ENCODE data around the gene PFDN4.
A peak's percentile ranks its signal among the peaks of the same experiment; 100 is the strongest.
"Not testable (repeated sequence)": the region's sequence is repeated elsewhere in the genome, so short reads cannot be mapped to it uniquely, and the experiment has no call there.

The PFDN4 gene

DNA sequence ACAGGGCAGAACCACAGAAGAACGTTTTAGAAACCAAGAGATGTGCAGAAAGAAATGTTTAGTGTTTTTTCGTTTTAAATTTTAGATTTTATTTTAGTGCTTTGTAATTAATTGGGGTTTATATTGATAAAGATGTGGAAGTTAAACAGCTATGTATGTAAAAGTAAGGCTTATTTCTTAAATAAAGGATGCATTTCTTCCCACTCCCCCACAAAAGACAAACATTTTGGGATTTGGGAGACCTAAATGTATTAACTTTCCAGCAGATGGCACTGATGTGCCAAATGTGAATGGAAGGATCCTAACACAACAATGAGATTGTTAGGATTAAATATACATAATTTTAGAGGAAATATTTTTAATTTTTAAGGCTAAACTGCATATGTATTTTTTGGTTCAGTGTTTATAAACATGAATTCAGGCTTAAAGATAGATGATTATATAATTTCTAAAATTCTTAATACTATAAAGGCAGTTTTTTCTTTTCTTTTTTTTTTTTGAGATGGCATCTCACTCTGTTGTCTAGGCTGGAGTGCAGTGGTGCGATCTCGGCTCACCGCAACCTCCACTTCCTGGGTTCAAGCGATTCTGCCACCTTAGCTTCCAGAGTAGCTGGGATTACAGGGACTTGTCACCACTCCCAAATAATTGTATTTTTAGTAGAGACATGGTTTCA lies 12.0 kb downstream of the PFDN4 start:
- DNase-seq (ENCODE audit: low read depth) = no peak
- H3K4me3 ChIP-seq (ENCODE audit: low read depth, low read length) = no peak overlapping the region
- TF ChIP-seq, protein P1, sequence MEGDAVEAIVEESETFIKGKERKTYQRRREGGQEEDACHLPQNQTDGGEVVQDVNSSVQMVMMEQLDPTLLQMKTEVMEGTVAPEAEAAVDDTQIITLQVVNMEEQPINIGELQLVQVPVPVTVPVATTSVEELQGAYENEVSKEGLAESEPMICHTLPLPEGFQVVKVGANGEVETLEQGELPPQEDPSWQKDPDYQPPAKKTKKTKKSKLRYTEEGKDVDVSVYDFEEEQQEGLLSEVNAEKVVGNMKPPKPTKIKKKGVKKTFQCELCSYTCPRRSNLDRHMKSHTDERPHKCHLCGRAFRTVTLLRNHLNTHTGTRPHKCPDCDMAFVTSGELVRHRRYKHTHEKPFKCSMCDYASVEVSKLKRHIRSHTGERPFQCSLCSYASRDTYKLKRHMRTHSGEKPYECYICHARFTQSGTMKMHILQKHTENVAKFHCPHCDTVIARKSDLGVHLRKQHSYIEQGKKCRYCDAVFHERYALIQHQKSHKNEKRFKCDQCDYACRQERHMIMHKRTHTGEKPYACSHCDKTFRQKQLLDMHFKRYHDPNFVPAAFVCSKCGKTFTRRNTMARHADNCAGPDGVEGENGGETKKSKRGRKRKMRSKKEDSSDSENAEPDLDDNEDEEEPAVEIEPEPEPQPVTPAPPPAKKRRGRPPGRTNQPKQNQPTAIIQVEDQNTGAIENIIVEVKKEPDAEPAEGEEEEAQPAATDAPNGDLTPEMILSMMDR (IDR thresholded peaks at IDR 0.05; ENCODE audit: insufficient read depth, low read depth, low read length, missing control alignments) = peak; percentile 17

DNA sequence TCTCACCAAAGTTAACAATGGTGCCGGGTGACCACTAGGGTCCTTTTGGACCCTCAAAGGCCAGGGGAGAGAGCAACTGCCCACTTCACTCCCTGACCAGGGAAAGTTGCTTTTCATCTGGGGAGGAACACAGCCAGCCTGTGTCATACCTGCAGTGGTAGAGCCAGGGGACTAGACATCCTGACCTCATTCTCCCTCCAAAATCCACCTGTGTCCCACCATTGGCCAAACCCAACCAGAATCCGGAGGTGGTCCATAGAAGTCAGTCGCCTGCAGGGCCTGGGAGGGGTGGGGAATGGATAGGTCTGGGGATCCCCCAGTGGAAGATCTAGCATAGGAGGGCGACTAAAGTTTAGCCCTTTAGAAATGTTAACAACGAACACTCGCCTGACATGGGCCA lies 12.8 kb downstream of the PFDN4 start:
- TF ChIP-seq, protein P1 (IDR thresholded peaks at IDR 0.05; ENCODE audit: insufficient read depth, low read depth, low read length, missing control alignments) = no peak
- no peak for DNase-seq (ENCODE audit: low read depth)
- no peak overlapping the region for H3K4me3 ChIP-seq (ENCODE audit: low read depth, low read length)

DNA sequence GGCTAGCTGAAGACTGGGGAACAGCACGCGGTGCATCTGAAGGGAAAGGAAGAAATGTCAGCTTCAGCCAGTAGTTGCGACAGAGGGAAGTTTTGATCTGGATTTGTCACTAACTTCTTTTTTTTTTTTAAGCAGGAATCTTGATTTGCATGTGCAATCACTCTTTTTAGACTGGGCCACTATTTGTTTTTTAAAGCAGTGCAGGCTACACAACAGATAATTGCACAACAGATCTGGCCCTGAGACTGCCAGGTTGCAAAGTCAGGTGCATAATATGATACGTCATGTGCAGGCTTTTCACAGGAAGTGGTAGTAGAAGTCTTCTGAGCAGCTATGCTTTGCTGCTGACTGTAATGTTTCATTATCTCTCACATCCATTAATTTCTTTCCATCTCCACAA lies 13.5 kb downstream of the PFDN4 start:
- DNase-seq (ENCODE audit: low read depth) = peak; percentile 9
- no peak overlapping the region for H3K4me3 ChIP-seq (ENCODE audit: low read depth, low read length)
- TF ChIP-seq, protein P1 (IDR thresholded peaks at IDR 0.05; ENCODE audit: insufficient read depth, low read depth, low read length, missing control alignments) = no peak

DNA sequence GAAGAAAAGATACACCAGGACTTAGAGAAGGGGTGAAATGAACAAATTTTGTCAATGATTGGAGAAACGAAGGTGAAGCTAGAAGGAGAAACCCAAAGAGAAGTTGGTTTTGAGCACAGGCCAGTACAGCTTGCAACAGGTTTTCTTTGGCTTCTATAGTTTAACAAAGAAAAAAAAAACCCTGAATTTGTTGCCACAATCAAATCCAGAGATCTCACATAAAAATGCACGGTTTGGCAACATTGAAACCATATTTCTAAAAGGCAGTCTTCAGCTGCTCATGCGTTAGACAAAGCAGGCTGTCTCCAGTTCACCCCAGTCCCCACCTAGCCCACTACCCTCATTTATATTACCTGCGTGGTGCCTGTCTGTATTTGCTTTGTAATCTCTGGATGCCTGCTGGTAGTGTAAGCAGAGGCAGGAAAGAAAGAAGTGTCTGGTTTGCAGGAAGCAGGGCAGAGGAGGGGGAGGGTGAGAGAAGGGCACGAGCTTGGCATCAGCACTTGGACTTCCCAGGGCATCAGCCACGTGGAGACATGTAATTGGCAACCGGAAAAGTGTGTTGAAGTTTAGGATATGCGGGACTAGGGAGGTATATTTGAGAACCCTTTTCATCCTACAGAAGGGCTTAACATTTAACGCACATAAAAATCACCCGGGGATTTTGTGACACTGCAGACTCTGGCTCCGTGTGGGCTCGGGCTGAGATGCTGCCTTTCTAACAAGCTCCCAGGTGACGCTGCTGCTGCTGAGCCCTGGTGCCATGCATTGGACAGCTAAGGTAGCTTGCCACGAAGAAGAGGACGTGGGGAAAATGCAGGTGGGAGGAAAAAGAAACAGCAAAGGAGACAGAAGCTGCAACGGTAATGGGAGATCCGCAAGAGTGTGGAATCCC lies 14.4 kb downstream of the PFDN4 start:
- TF ChIP-seq, protein P1 (IDR thresholded peaks at IDR 0.05; ENCODE audit: insufficient read depth, low read depth, low read length, missing control alignments) = no peak
- DNase-seq (ENCODE audit: low read depth) = no peak
- no peak overlapping the region for H3K4me3 ChIP-seq (ENCODE audit: low read depth, low read length)

DNA sequence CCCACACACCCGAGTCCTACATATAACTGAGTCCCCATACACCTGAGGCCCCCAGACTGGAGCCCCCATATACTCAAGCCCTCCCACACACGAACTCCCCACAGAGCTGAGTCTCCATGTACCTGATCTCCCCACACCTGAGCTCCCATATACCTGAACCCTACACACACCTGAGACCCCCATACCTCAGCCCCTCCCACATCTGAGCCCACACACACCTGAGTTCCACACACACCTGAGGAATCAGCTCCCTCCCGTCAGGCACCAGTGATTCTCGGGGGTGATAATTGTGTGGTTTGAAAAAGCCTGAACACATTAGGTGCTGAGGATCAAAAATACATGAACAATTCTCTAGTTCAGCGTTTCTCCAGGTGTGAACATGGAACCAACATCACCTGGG lies 15.4 kb downstream of the PFDN4 start:
- TF ChIP-seq, protein P1 (IDR thresholded peaks at IDR 0.05; ENCODE audit: insufficient read depth, low read depth, low read length, missing control alignments) = no peak
- H3K4me3 ChIP-seq (ENCODE audit: low read depth, low read length) = no peak overlapping the region
- DNase-seq (ENCODE audit: low read depth) = no peak

DNA sequence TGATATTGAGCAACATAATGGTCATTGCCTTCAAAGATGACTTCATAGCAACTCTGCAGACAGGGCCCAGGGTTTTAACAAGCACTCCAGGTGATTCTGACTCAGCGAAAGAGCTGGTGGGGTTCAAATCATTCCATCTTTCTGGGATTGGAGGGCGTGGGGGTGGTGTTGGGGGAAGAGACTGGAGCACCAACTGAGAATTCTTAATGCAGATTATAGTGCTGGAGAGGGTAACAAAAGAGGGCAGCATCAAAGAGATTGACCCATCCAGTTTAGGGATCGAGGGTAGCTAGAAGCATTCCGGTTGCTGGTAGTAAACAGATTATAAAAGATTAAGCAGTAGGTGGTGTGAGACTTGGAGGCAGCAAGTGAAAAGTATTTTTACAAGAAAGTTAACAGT lies 15.9 kb downstream of the PFDN4 start:
- DNase-seq (ENCODE audit: low read depth) = no peak
- TF ChIP-seq, protein P1 (IDR thresholded peaks at IDR 0.05; ENCODE audit: insufficient read depth, low read depth, low read length, missing control alignments) = no peak
- H3K4me3 ChIP-seq (ENCODE audit: low read depth, low read length) = no peak overlapping the region

DNA sequence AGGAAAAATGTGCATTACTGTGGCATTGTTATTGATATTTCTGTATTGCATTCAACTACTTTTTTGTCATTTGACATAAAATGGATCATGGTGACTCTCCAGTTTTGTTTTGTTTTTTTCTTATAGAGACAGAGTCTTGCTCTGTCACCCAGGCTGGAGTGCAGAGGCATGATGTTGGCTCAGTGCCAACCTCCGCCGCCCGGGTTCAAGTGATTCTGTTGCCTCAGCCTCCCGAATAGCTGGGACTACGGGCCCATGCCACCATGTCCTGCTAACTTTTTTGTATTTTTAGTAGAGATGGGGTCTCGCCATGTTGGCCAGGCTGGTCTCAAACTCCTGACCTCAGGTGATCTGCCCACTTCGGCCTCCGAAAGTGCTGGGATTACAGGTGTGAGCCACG lies 16.8 kb downstream of the PFDN4 start:
- DNase-seq (ENCODE audit: low read depth) = not testable (repeated sequence)

More for the DNA sequence above, 16.8 kb downstream of the PFDN4 start:
- not testable (repeated sequence) for H3K4me3 ChIP-seq (ENCODE audit: low read depth, low read length)

Measured in GM12865 (cell line).